RWPE1 (cell line): Measurements from ENCODE around the gene TTYH1.

Source experiments
- CTCF ChIA-PET: fragments of 350-600 bp; sonication (Branson Sonifier 250); formaldehyde crosslinking; extraction: SDS; loops from one replicate; lab custom pipeline; 2021; lab: Yijun Ruan, JAX
- POLR2A ChIA-PET: fragments of 400-600 bp; formaldehyde crosslinking; extraction: SDS; loops from one replicate; lab custom pipeline; 2020; ENCODE audit warnings: antibody characterized with exemption; ENCODE audit not compliant: low non-redundant PET; lab: Yijun Ruan, JAX
- DNase-seq: peaks from one replicate; pipeline ENCODE4 v3.0.0; 2012; ENCODE audit warnings: low spot score
- H3K27ac ChIP-seq: fragments of 450-650 bp; 2 replicates; pipeline ENCODE4 v1.5.1; 2017
- TF ChIP-seq, protein P1 (sequence below): fragments of 450-650 bp; conservative IDR thresholded peaks from 2 replicates; pipeline ENCODE4 v1.5.1; 2017; ENCODE audit warnings: low read depth, mild to moderate bottlenecking

Gene TTYH1

DNA sequence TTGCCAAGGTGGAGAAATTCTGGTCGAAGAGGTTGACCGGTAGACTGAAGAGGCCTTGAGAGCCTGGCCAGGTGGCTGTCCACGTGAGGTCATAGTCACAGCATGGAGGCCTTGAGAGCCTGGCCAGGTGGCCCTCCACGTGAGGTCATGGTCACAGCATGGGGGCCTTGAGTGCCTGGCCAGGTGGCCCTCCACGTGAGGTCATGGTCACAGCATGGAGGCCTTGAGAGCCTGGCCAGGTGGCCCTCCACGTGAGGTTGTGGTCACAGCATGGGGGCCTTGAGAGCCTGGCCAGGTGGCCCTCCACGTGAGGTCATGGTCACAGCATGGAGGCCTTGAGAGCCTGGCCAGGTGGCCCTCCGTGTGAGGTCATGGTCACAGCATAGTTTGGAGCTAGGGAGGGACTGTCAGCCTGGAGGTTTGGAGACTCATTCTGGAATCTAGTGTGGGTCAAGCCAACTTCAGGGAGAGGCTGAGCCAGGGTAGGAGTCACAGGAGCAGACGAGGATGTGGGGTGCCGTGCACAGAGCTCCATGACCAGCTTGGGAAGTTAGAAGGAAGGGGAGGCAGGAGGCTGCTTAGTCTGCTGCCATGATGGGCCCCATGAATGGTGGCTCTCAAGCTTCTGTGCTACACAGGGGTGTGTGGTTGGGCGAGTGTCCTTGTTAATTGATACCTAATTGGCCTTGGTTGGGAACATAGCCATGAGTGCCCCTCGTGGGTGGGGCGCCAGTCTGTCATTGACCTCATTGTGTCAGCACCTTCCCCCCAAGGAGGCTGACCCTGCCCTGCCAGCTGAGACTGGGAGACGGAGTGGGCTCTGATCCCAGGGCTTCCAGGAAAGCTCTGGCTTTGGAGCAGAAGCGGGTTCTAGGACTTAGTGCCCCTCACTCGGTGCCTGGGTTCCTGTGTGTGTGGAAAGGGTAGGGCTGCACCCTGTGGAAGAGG lies 44.3 kb downstream of the TTYH1 start:
- DNase-seq = no peak
- CTCF ChIA-PET = interaction anchor here (1.1 kb wide), 1 partner anchor 9 kb away, joined by 4 read pairs; no protein-coding TSS in a partner anchor
- POLR2A ChIA-PET = interaction anchor here (1.3 kb wide), 1 partner anchor 11 kb away, joined by 6 read pairs; the partner anchor contains the start of gene LENG8
- H3K27ac ChIP-seq = peak overlapping the region; percentile 99
- TF ChIP-seq, protein P1, sequence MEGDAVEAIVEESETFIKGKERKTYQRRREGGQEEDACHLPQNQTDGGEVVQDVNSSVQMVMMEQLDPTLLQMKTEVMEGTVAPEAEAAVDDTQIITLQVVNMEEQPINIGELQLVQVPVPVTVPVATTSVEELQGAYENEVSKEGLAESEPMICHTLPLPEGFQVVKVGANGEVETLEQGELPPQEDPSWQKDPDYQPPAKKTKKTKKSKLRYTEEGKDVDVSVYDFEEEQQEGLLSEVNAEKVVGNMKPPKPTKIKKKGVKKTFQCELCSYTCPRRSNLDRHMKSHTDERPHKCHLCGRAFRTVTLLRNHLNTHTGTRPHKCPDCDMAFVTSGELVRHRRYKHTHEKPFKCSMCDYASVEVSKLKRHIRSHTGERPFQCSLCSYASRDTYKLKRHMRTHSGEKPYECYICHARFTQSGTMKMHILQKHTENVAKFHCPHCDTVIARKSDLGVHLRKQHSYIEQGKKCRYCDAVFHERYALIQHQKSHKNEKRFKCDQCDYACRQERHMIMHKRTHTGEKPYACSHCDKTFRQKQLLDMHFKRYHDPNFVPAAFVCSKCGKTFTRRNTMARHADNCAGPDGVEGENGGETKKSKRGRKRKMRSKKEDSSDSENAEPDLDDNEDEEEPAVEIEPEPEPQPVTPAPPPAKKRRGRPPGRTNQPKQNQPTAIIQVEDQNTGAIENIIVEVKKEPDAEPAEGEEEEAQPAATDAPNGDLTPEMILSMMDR = no peak

DNA sequence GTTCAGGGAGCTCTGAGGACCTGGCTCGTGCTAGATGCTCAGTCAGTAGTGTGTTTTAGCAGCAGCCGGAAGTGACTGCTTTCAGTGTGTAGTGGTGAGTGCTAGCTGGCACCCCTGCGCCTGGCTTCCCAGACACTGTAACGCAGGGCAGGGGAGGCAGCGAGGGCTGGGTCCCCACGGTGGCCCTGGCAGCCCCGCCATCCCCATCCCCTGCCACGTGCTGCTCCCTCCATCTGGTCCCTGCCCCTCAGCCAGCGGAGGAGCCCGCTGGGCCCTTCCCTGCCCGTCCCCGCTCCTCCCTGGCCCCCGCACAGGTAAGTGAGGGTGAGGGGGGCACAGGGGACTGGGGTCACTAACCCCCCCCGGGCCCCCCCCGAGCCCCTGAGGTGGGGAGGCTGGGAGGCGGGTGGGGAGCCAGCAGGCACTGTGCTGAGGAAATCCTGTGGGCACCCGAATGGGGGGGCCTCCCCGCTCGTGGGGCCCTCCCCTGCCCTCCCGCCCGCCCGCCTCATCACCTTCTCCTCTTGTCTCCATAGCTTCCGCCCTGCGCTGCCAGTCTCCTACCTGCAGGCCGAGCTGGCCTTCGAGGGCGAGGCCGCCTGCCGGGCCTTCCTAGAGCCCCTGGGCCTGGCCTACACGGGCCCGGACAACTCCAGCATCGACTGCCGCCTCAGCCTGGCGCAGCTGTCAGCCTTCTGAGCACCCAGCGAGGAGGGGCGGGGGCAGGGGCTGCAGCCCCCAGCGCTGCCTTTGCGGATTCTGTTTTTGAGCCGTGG lies 45.2 kb downstream of the TTYH1 start:
- CTCF ChIA-PET = interaction anchor here (1.1 kb wide), 1 partner anchor 9 kb away, joined by 4 read pairs; no protein-coding TSS in a partner anchor

DNA sequence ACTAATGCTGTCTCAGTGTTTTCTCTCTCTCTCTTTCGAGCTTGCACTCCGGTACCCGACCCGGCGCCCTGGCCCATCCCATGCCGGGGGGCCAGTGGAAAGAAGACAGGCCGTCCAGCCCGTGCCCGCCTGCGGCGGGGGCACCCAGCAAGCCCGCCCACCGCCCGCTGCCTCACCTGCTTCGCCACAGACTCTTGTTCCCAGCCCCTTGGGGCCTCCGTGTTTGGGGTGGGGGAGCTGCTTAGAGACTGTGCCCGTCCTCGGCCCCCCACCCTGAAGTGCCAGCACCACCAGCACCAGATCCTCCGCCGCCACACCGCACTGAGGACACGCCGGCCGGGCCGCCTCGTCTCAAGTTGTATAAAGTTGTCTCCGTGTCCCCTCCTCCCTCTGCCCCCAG lies 45.9 kb downstream of the TTYH1 start:
- POLR2A ChIA-PET = interaction anchor here (1.1 kb wide), 1 partner anchor 23 kb away, joined by 5 read pairs; no protein-coding TSS in a partner anchor
- no peak for DNase-seq
- TF ChIP-seq, protein P1 = no peak
- H3K27ac ChIP-seq = peak overlapping the region; percentile 99
- CTCF ChIA-PET = no interaction called here

More for the DNA sequence above, 45.2 kb downstream of the TTYH1 start:
- TF ChIP-seq, protein P1 = no peak
- no peak for DNase-seq
- peak overlapping the region; percentile 99 for H3K27ac ChIP-seq
- POLR2A ChIA-PET = interaction anchor here (1.3 kb wide), 1 partner anchor 11 kb away, joined by 6 read pairs; the partner anchor contains the start of gene LENG8

DNA sequence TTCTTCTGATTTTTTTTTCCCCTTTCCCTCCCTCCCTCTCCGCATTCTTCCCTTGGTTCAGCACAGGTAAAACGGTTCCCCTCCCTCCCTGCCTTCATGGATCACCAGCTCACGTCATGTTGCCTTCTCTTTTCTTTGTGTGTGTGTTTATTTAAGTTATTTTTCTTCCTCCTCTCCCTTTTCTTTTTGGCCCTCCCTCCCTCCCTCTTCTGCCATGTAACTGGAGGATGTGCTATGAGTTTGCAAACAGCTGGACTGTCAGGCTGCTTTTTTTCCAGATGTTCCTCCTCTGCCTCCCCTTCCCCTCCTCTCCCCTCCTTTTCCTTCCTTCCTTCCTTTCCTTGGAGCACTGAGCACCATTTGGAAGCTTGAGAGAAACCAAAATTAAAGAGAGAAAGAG lies 46.3 kb downstream of the TTYH1 start:
- peak overlapping the region; percentile 99 for H3K27ac ChIP-seq
- DNase-seq = no peak
- TF ChIP-seq, protein P1 = no peak
- POLR2A ChIA-PET = interaction anchor here (1.1 kb wide), 1 partner anchor 23 kb away, joined by 5 read pairs; no protein-coding TSS in a partner anchor
- CTCF ChIA-PET = interaction anchor here (1.5 kb wide), 1 partner anchor 12 kb away, joined by 5 read pairs; the partner anchor contains the start of gene CDC42EP5

DNA sequence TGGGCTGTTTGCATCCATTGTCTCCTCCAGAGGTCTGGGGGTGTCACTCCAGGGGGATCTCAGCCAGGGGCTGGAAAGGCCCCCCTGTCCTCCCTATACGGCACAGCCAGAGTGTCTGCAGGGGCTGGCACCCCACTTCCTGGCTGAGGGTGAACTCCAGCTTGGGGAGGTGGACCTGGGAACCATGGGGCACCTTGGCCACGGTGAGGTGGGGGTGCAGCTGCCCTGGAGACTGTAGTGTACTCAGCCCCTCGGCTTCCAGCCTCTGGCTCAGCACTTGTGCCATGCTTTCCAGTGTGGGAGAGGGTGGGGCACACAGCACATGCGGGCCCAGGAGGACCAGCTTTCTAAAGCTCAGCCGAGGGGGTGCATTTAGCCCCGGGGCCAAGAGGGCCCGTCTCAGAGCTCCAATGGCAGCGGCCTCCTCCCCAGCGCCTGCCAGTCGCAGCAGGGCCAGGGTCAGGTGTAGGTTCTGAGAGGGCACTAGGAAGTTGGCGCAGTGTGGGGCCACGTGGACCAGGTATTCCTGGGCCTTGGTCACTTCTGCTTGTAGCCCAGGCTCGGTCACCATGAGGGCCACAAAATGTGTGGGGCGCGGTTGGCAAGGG lies 46.9 kb downstream of the TTYH1 start:
- DNase-seq = no peak
- TF ChIP-seq, protein P1 = no peak
- CTCF ChIA-PET = interaction anchor here (0.5 to 1.5 kb wide), 2 partner anchors 11 to 16 kb away, joined by 3 to 5 read pairs; partner anchors contain the start of gene CDC42EP5
- POLR2A ChIA-PET = interaction anchor here (0.6 to 1.1 kb wide), 2 partner anchors 13 to 24 kb away, joined by 3 to 5 read pairs; partner anchors contain the start of gene LENG8
- peak overlapping the region; percentile 99 for H3K27ac ChIP-seq
